Measurements from ENCODE around the gene MAST4. TPM values are rescaled to one million over a fixed set of nuclear protein-coding genes. Genes with fewer than 3 reads are reported as not detected.

The MAST4 gene
- total and polyA plus RNA-seq, 4 donors, result 3.7 to 9.5 (median 6.5) TPM

DNA sequence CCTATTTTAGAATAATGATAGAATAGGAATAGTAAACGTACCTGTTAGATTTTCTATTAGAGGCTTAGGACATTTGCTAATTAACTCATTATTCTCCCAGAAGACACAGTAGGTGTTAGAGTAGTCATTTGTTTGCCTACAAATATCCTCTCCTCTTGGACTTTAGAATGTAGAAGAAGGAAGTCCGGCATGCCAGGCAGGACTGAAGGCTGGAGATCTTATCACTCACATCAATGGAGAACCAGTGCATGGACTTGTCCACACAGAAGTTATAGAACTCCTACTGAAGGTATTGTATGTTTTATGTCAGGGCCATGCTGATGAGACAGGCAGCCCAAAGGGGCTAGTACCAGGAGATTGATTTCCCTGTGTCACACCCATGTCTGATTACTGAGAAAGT is 557.1 kb downstream of the MAST4 start:
- Histone ChIP-seq H3K9me3 (ENCODE audit: control insufficient read depth in 4 of 4, low read length in 3 of 4) (no peaks in the 10 kb centered on the region), H3K4me1 (ENCODE audit: control insufficient read depth in 4 of 4, insufficient read depth in 4 of 4, low read length in 3 of 4) (no peaks in the 10 kb centered on the region), H3K27ac (ENCODE audit: low read depth in 1 of 2, low read length in 2 of 2) (no peak overlapping the region), H3K9ac (ENCODE audit: low read depth in 1 of 2, low read length in 2 of 2) (no peak overlapping the region), H3K36me3 (ENCODE audit: control insufficient read depth in 4 of 4, insufficient read depth in 3 of 4, low read depth in 1 of 4, low read length in 3 of 4) (peaks cover 0 to 34% (median 23%) of the 10 kb centered on the region in 4 donors), H3K27me3 (ENCODE audit: control insufficient read depth in 4 of 4, insufficient read depth in 4 of 4, low read length in 3 of 4) (no peaks in the 10 kb centered on the region), H3K4me3 (ENCODE audit: low read depth in 1 of 3, low read length in 3 of 3) (no peak overlapping the region)
- 72% methylated on average over 2 of the region's 2 CpGs for WGBS
- no peak for TF ChIP-seq TAF1 (conservative IDR thresholded peaks at IDR 0.05)
- TF ChIP-seq, protein P1, sequence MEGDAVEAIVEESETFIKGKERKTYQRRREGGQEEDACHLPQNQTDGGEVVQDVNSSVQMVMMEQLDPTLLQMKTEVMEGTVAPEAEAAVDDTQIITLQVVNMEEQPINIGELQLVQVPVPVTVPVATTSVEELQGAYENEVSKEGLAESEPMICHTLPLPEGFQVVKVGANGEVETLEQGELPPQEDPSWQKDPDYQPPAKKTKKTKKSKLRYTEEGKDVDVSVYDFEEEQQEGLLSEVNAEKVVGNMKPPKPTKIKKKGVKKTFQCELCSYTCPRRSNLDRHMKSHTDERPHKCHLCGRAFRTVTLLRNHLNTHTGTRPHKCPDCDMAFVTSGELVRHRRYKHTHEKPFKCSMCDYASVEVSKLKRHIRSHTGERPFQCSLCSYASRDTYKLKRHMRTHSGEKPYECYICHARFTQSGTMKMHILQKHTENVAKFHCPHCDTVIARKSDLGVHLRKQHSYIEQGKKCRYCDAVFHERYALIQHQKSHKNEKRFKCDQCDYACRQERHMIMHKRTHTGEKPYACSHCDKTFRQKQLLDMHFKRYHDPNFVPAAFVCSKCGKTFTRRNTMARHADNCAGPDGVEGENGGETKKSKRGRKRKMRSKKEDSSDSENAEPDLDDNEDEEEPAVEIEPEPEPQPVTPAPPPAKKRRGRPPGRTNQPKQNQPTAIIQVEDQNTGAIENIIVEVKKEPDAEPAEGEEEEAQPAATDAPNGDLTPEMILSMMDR (IDR thresholded peaks at IDR 0.05; ENCODE audit: low read depth, low read length, missing input control), result no peak
- no peak for TF ChIP-seq MAX (IDR thresholded peaks at IDR 0.05)
- TF ChIP-seq FOXA2 (IDR thresholded peaks at IDR 0.05), result no peak
- TF ChIP-seq GABPA (IDR thresholded peaks at IDR 0.05 in 1 of 2, conservative IDR thresholded peaks at IDR 0.05 in 1 of 2), result no peak
- no peak for DNase-seq (ENCODE audit: low spot score)

DNA sequence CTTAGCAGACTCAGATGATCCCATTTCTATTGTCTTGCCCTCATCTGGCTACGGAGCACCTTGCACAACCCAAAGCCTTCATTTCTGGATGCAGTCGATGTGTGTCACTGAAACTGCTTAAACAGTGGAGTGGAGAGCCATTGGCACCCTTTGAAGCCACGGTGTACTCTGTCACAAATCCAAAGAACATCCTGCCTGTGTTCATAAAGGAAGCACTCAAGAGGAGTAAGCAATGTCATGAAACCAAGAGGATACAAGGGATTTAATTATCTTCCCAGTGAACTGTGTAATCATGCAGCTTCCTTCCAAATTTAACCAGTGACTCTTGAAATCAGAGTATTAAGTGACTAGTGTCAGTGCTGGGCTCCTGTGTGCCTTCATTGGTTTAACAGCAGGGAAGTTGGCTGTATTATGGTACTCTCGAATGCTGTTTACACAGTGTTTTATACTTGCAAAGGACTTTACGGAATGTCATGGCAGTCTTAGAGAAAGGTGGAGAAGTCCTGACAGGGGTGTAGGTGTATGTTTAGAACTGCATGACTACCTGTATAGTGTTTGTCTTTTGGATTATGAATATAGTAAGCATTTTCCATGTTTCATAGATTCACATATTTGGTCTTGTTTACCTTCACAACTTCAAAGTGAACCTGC is 558.5 kb downstream of the MAST4 start:
- Histone ChIP-seq H3K9me3 (ENCODE audit: control insufficient read depth in 4 of 4, low read length in 3 of 4) (no peaks in the 10 kb centered on the region), H3K27ac (ENCODE audit: low read depth in 1 of 2, low read length in 2 of 2) (no peak overlapping the region), H3K36me3 (ENCODE audit: control insufficient read depth in 4 of 4, insufficient read depth in 3 of 4, low read depth in 1 of 4, low read length in 3 of 4) (peaks cover 0 to 31% (median 23%) of the 10 kb centered on the region in 4 donors), H3K4me3 (ENCODE audit: low read depth in 1 of 3, low read length in 3 of 3) (no peak overlapping the region), H3K4me1 (ENCODE audit: control insufficient read depth in 4 of 4, insufficient read depth in 4 of 4, low read length in 3 of 4) (no peaks in the 10 kb centered on the region), H3K27me3 (ENCODE audit: control insufficient read depth in 4 of 4, insufficient read depth in 4 of 4, low read length in 3 of 4) (no peaks in the 10 kb centered on the region), H3K9ac (ENCODE audit: low read depth in 1 of 2, low read length in 2 of 2) (no peak overlapping the region)
- DNase-seq (ENCODE audit: low spot score), result no peak
- TF ChIP-seq SP1 (IDR thresholded peaks at IDR 0.05), result no peak
- TF ChIP-seq HNF4G (IDR thresholded peaks at IDR 0.05), result no peak
- no peak for TF ChIP-seq JUND (IDR thresholded peaks at IDR 0.05)
- TF ChIP-seq FOXA2 (IDR thresholded peaks at IDR 0.05), result peak; percentile 43
- no peak for TF ChIP-seq EGR1 (IDR thresholded peaks at IDR 0.05; ENCODE audit: low read depth in 2 of 2)
- TF ChIP-seq RAD21 (IDR thresholded peaks at IDR 0.05), result peak; percentile 11 to 30
- TF ChIP-seq YY1 (IDR thresholded peaks at IDR 0.05), result peak; percentile 29
- TF ChIP-seq HNF4A (conservative IDR thresholded peaks at IDR 0.05), result peak; percentile 60 to 65
- TF ChIP-seq GABPA (IDR thresholded peaks at IDR 0.05 in 1 of 2, conservative IDR thresholded peaks at IDR 0.05 in 1 of 2), result no peak
- peak in 1 of 2 donors; percentile 29 for TF ChIP-seq RXRA (IDR thresholded peaks at IDR 0.05)
- TF ChIP-seq NR2F2 (IDR thresholded peaks at IDR 0.05), result no peak
- TF ChIP-seq, protein P1 (IDR thresholded peaks at IDR 0.05; ENCODE audit: low read depth, low read length, missing input control), result no peak
- TF ChIP-seq MAX (IDR thresholded peaks at IDR 0.05), result peak; percentile 18
- 40% methylated on average over 5 of the region's 5 CpGs for WGBS

Data from liver (tissue), 9 donors.